A673 (cell line): ENCODE data around the gene EMX1. TPM values are rescaled to one million over a fixed set of nuclear protein-coding genes. Genes with fewer than 3 reads are reported as not detected.

Experiments
- BruUV-seq: library from RNA; stranded (reverse); fragments of 400-500 nt; replicated peaks from 2 replicates; lab custom pipeline; 2021; lab: Mats Ljungman, UMichigan
- CTCF ChIA-PET: fragments of 300-600 bp; sonication (Branson Sonifier 250); formaldehyde crosslinking; loops from one replicate; lab custom pipeline; 2022; ENCODE audit warnings: antibody characterized with exemption; lab: Charles Lee
- POLR2A ChIA-PET: fragments of 300-600 bp; sonication (Branson Sonifier 250); formaldehyde crosslinking; loops from one replicate; lab custom pipeline; 2022; ENCODE audit warnings: antibody characterized with exemption; ENCODE audit not compliant: low non-redundant PET; lab: Charles Lee
- DNase-seq: peaks from one replicate; pipeline ENCODE4 v3.0.0-alpha.2; 2015; ENCODE audit warnings: low spot score
- H3K27ac ChIP-seq: fragments of 200-600 bp; sonication (generic); 2 replicates; pipeline ENCODE4 v1.5.1; 2016; ENCODE audit warnings: mixed run types, low read depth, mild to moderate bottlenecking, mixed read lengths, antibody characterized with exemption, low read length; ENCODE audit not compliant: poor library complexity, severe bottlenecking
- H3K27me3 ChIP-seq: fragments of 200-600 bp; sonication (generic); replicated peaks from 2 replicates; pipeline ENCODE4 v1.6.1; 2017; ENCODE audit warnings: mixed run types, low read depth, mild to moderate bottlenecking, mixed read lengths, antibody characterized with exemption, low read length; ENCODE audit not compliant: insufficient read depth, poor library complexity
- H3K36me3 ChIP-seq: fragments of 200-600 bp; sonication (generic); 2 replicates; pipeline ENCODE4 v1.6.1; 2016; ENCODE audit warnings: mixed run types, mild to moderate bottlenecking, mixed read lengths, antibody characterized with exemption, low read length; ENCODE audit not compliant: insufficient read depth, poor library complexity, severe bottlenecking
- H3K4me1 ChIP-seq: fragments of 200-600 bp; sonication (generic); 2 replicates; pipeline ENCODE4 v1.6.1; 2017; ENCODE audit warnings: mixed run types, mild to moderate bottlenecking, mixed read lengths, antibody characterized with exemption, low read length; ENCODE audit not compliant: insufficient read depth, poor library complexity, severe bottlenecking
- H3K4me3 ChIP-seq: fragments of 200-600 bp; sonication (generic); 2 replicates; pipeline ENCODE4 v1.5.1; 2016; ENCODE audit warnings: low read depth, mixed run types, mild to moderate bottlenecking, mixed read lengths, low read length; ENCODE audit not compliant: poor library complexity, severe bottlenecking
- H3K9me3 ChIP-seq: fragments of 200-600 bp; sonication (generic); 2 replicates; pipeline ENCODE4 v1.6.1; 2016; ENCODE audit warnings: mixed run types, low read depth, mild to moderate bottlenecking, mixed read lengths, antibody characterized with exemption, low read length; ENCODE audit not compliant: poor library complexity, severe bottlenecking
- CTCF ChIP-seq: fragments of 300-800, 200-600 bp; sonication (generic); conservative IDR thresholded peaks from 2 replicates; pipeline ENCODE4 v1.5.1; 2017; ENCODE audit warnings: low read depth, mild to moderate bottlenecking, antibody characterized with exemption, low read length, moderate library complexity, mixed read lengths
- EZH2 ChIP-seq: fragments of 200-600 bp; sonication (generic); IDR thresholded peaks from 2 replicates; pipeline ENCODE4 v1.6.1; 2017; ENCODE audit warnings: borderline replicate concordance, low read depth, mild to moderate bottlenecking, mixed read lengths, antibody characterized with exemption, low read length; ENCODE audit not compliant: poor library complexity, severe bottlenecking
- intact Hi-C: fragments of 100-400 bp; cut with micrococcal nuclease; formaldehyde crosslinking; loops from one replicate; pipeline ENCODE4 v1.10.0; 2022; ENCODE audit not compliant: unreplicated experiment
- total RNA-seq: library from RNA; stranded (reverse); gene quantifications from 2 replicates; pipeline ENCODE4 v1.2.3, GENCODE V29; 2021

Gene EMX1
- total RNA-seq, 1 experiment from 2014 or later: not detected

GRCh38 chr2:72961036-72961720, 43.9 kb downstream of the EMX1 start:
- Histone ChIP-seq H3K4me3 (no peak overlapping the region), H3K27me3 (no peaks in the 10 kb centered on the region), H3K9me3 (no peaks in the 10 kb centered on the region), H3K4me1 (no peaks in the 10 kb centered on the region), H3K27ac (no peak overlapping the region), H3K36me3 (no peaks in the 10 kb centered on the region)
- CTCF ChIA-PET: no interaction called here
- BruUV-seq: no TSS peak
- DNase-seq: no peak
- intact Hi-C loops: no loop called here
- TF ChIP-seq CTCF: no peak
- TF ChIP-seq EZH2: no peak
- POLR2A ChIA-PET: no interaction called here

GRCh38 chr2:72961853-72962468, 44.6 kb downstream of the EMX1 start:
- ChIA-PET POLR2A (no interaction called here), CTCF (no interaction called here)
- no TSS peak for BruUV-seq
- Histone ChIP-seq H3K4me3 (no peak overlapping the region), H3K27me3 (no peaks in the 10 kb centered on the region), H3K36me3 (no peaks in the 10 kb centered on the region), H3K4me1 (no peaks in the 10 kb centered on the region), H3K9me3 (no peaks in the 10 kb centered on the region), H3K27ac (no peak overlapping the region)
- intact Hi-C loops: no loop called here
- TF ChIP-seq EZH2: no peak
- TF ChIP-seq CTCF: no peak
- no peak for DNase-seq

GRCh38 chr2:72962911-72963310, 45.6 kb downstream of the EMX1 start:
- DNase-seq: no peak
- BruUV-seq: no TSS peak
- H3K4me3 ChIP-seq: no peak overlapping the region
- TF ChIP-seq EZH2 (no peak), CTCF (no peak)
- H3K27me3 ChIP-seq: no peaks in the 10 kb centered on the region
- H3K27ac ChIP-seq: no peak overlapping the region
- intact Hi-C loops: no loop called here
- no peaks in the 10 kb centered on the region for H3K36me3 ChIP-seq
- no peaks in the 10 kb centered on the region for H3K9me3 ChIP-seq
- no peaks in the 10 kb centered on the region for H3K4me1 ChIP-seq
- CTCF ChIA-PET: no interaction called here
- POLR2A ChIA-PET: no interaction called here
